GM23338 (cell line): ENCODE results near the gene SEZ6. TPM values are rescaled to one million over a fixed set of nuclear protein-coding genes. Genes with fewer than 3 reads are reported as not detected.

ENCODE experiments used
- ATAC-seq: fragments of 200-7000 bp; cut with Tn5 transposase; 3 replicates; pipeline ENCODE4 v1.9.1; 2020
- DNase-seq: peaks from one replicate; pipeline ENCODE4 v3.0.0-alpha.2; 2015; ENCODE audit warnings: low spot score
- H2AFZ ChIP-seq: fragments of 200-600 bp; sonication (generic); 2 replicates; pipeline ENCODE4 v1.8.0; 2016; ENCODE audit warnings: antibody characterized with exemption, mild to moderate bottlenecking, moderate library complexity
- H3F3A ChIP-seq: fragments of 200-600 bp; sonication (generic); replicated peaks from 2 replicates; pipeline ENCODE4 v1.8.0; 2017; ENCODE audit warnings: antibody characterized with exemption, mixed run types, low read depth
- H3K27ac ChIP-seq: fragments of 200-600 bp; sonication (generic); 2 replicates; pipeline ENCODE4 v1.6.1; 2016; ENCODE audit warnings: low read depth
- H3K27me3 ChIP-seq: fragments of 200-600 bp; sonication (generic); 2 replicates; pipeline ENCODE4 v1.8.0; 2016; ENCODE audit warnings: mild to moderate bottlenecking, mixed run types, moderate library complexity; ENCODE audit not compliant: insufficient read depth
- H3K36me3 ChIP-seq: fragments of 200-600 bp; sonication (generic); 2 replicates; pipeline ENCODE4 v1.8.0; 2016; ENCODE audit warnings: mild to moderate bottlenecking; ENCODE audit not compliant: insufficient read depth
- H3K4me1 ChIP-seq: fragments of 200-600 bp; sonication (generic); 2 replicates; pipeline ENCODE4 v1.8.0; 2016; ENCODE audit warnings: mild to moderate bottlenecking, moderate library complexity; ENCODE audit not compliant: insufficient read depth
- H3K4me2 ChIP-seq: fragments of 200-600 bp; sonication (generic); 2 replicates; pipeline ENCODE4 v1.7.1; 2017; ENCODE audit warnings: mixed run types
- H3K4me3 ChIP-seq: fragments of 200-600 bp; sonication (generic); 2 replicates; pipeline ENCODE4 v1.6.1; 2016; ENCODE audit warnings: mixed run types
- H3K79me2 ChIP-seq: fragments of 200-600 bp; sonication (generic); replicated peaks from 2 replicates; pipeline ENCODE4 v1.8.0; 2017; ENCODE audit warnings: mild to moderate bottlenecking; ENCODE audit not compliant: insufficient read depth
- H3K9me2 ChIP-seq: fragments of 200-600 bp; sonication (generic); 2 replicates; pipeline ENCODE4 v1.8.0; 2017; ENCODE audit not compliant: insufficient read depth
- H4K20me1 ChIP-seq: fragments of 200-600 bp; sonication (generic); replicated peaks from 2 replicates; pipeline ENCODE4 v1.8.0; 2017; ENCODE audit warnings: mild to moderate bottlenecking; ENCODE audit not compliant: insufficient read depth
- H3K27ac Mint-ChIP-seq: 2 replicates; pipeline ENCODE4 v1.8.0; 2020; ENCODE audit warnings: inconsistent platforms, mild to moderate bottlenecking, moderate library complexity, mixed read lengths
- H3K27me3 Mint-ChIP-seq: 3 replicates; pipeline ENCODE4 v1.8.0; 2022; ENCODE audit warnings: low read depth, mild to moderate bottlenecking, moderate library complexity, mixed read lengths, inconsistent platforms; ENCODE audit not compliant: insufficient read depth, poor library complexity
- H3K36me3 Mint-ChIP-seq: 3 replicates; pipeline ENCODE4 v1.8.0; 2021; ENCODE audit warnings: low read depth, mild to moderate bottlenecking, inconsistent platforms, moderate library complexity, mixed read lengths
- H3K4me1 Mint-ChIP-seq: 3 replicates; pipeline ENCODE4 v1.8.0; 2020; ENCODE audit warnings: mild to moderate bottlenecking, inconsistent platforms, mixed read lengths
- H3K4me3 Mint-ChIP-seq: 3 replicates; pipeline ENCODE4 v1.8.0; 2021; ENCODE audit warnings: moderate library complexity, mild to moderate bottlenecking, inconsistent platforms, mixed read lengths
- H3K9me3 Mint-ChIP-seq: 3 replicates; pipeline ENCODE4 v1.8.0; 2020; ENCODE audit warnings: moderate library complexity, mild to moderate bottlenecking, inconsistent platforms, mixed read lengths
- ETS1 ChIP-seq: IDR thresholded peaks from 2 replicates; pipeline ENCODE4 v1.6.1; 2016; ENCODE audit warnings: antibody characterized with exemption
- NANOG ChIP-seq: IDR thresholded peaks from 2 replicates; pipeline ENCODE4 v1.6.1; 2016; ENCODE audit warnings: antibody characterized with exemption, borderline replicate concordance
- REST ChIP-seq: IDR thresholded peaks from one replicate; pipeline ENCODE4 v1.6.1; 2018; ENCODE audit warnings: antibody characterized with exemption; ENCODE audit not compliant: unreplicated experiment
- ZNF114 ChIP-seq: fragments of 250-450 bp; sonication (Bioruptor Pico); IDR thresholded peaks from 2 replicates; pipeline ENCODE4 v1.5.0; 2020; ENCODE audit warnings: mild to moderate bottlenecking, moderate library complexity
- ZNF331 ChIP-seq: fragments of 250-450 bp; sonication (Bioruptor Pico); IDR thresholded peaks from 2 replicates; pipeline ENCODE4 v1.5.0; 2020; ENCODE audit warnings: low read depth, mild to moderate bottlenecking, moderate library complexity
- ZNF462 ChIP-seq: fragments of 250-450 bp; sonication (Bioruptor Pico); IDR thresholded peaks from 2 replicates; pipeline ENCODE4 v1.5.0; 2020; ENCODE audit warnings: mild to moderate bottlenecking, moderate library complexity
- polyA plus RNA-seq: library from polyadenylated mRNA; unstranded; fragments of >200 nt; fragmentation: Nextera tagmentation; extraction: Ambion mirVana; gene quantifications from 2 replicates; pipeline ENCODE4 v1.2.1, GENCODE V29; 2016
- total RNA-seq: library from RNA; depleted of rRNA; stranded (reverse); fragments of >200 nt; shearing (Covaris generic); gene quantifications from 2 replicates; pipeline ENCODE4 v1.2.3, GENCODE V29; 2014
- TF ChIP-seq, protein P1 (sequence below), 2 experiments: fragments of 200-600 bp in 1 of 2; sonication (generic) in 1 of 2; conservative IDR thresholded peaks; 2 replicates each; pipeline versions ENCODE4 v1.5.1 to v1.6.1; 2016 to 2017; ENCODE audit warnings: antibody characterized with exemption in 2 of 2, low read depth in 2 of 2, mild to moderate bottlenecking in 2 of 2, moderate library complexity in 1 of 2

Gene SEZ6
- total and polyA plus RNA-seq, 2 experiments from 2014 or later, result 1.0 to 6.5 TPM

GRCh38 chr17:28999206-28999605 is 6.6 kb downstream of the SEZ6 start:
- peaks cover 50% of the 10 kb centered on the region for H3K27me3 Mint-ChIP-seq
- Histone ChIP-seq H3K9me2 (no peaks in the 10 kb centered on the region), H3F3A (no peaks in the 10 kb centered on the region; the same call in 1 of the 2 replicates), H3K27me3 (peaks cover 9% of the 10 kb centered on the region), H3K79me2 (no peaks in the 10 kb centered on the region), H2AFZ (no peak overlapping the region), H4K20me1 (no peaks in the 10 kb centered on the region), H3K36me3 (no peaks in the 10 kb centered on the region), H3K4me1 (peaks cover 34% of the 10 kb centered on the region), H3K4me3 (no peak overlapping the region), H3K27ac (no peak overlapping the region), H3K4me2 (no peak overlapping the region)
- DNase-seq, result no peak
- H3K27ac Mint-ChIP-seq, result no peak overlapping the region
- ATAC-seq, result no peak
- TF ChIP-seq REST, result no peak
- TF ChIP-seq ZNF331, result no peak
- no peak for TF ChIP-seq ZNF462
- no peak for TF ChIP-seq ETS1
- TF ChIP-seq NANOG, result no peak
- TF ChIP-seq, protein P1, sequence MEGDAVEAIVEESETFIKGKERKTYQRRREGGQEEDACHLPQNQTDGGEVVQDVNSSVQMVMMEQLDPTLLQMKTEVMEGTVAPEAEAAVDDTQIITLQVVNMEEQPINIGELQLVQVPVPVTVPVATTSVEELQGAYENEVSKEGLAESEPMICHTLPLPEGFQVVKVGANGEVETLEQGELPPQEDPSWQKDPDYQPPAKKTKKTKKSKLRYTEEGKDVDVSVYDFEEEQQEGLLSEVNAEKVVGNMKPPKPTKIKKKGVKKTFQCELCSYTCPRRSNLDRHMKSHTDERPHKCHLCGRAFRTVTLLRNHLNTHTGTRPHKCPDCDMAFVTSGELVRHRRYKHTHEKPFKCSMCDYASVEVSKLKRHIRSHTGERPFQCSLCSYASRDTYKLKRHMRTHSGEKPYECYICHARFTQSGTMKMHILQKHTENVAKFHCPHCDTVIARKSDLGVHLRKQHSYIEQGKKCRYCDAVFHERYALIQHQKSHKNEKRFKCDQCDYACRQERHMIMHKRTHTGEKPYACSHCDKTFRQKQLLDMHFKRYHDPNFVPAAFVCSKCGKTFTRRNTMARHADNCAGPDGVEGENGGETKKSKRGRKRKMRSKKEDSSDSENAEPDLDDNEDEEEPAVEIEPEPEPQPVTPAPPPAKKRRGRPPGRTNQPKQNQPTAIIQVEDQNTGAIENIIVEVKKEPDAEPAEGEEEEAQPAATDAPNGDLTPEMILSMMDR (conservative IDR thresholded peaks at IDR 0.05; ENCODE audit: low read depth in 2 of 2), result no peak
- TF ChIP-seq ZNF114 (CRISPR knock-in tag), result no peak
- H3K36me3 Mint-ChIP-seq, result no peaks in the 10 kb centered on the region
- no peak overlapping the region for H3K4me3 Mint-ChIP-seq
- no peaks in the 10 kb centered on the region; the same call in 2 of the 3 replicates for H3K9me3 Mint-ChIP-seq
- H3K4me1 Mint-ChIP-seq, result peaks cover 55% of the 10 kb centered on the region
